ENCODE data around the gene HEATR3.

The HEATR3 gene

GRCh38 chr16:50152807-50153595, 87.2 kb downstream of the HEATR3 start, which contains the start of gene TENT4B:
Gene TENT4B, plus strand, starts transcription at chr16:50153306. Its CDS starts 316 bp downstream, at chr16:50153622.
- DNase-seq (ENCODE audit: low read depth) = peak; percentile 78

- DNase-seq (ENCODE audit: low read depth) = no peak
Observed at GRCh38 chr16:50153596-50154419, 88.0 kb downstream of the HEATR3 start.

DNA sequence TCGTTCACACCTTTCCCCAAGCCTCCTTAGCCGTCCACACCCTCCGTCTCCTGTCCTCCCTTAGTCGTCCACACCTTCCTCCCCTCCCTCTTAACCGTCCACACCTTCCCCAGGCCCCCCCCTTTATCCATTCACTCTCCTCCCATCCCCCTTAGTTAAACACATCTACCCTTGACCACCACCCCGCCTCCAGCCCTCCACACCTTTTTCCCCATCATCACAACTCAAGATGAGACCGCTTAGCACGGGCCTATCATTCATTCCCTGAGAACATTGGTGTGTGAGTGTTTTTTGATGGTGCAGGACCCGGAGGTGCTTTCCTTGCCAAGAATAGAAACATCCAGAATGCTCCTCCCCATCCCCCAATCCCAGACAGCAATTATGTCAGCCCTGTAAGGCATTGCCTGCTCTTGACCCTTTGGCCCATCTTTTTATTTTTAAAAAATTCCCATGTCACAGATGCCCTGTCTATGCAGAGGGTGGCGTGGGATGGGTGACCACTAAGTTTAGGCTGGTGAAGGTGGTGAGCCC, 88.7 kb downstream of the HEATR3 start:
- DNase-seq (ENCODE audit: low read depth) = no peak

DNA sequence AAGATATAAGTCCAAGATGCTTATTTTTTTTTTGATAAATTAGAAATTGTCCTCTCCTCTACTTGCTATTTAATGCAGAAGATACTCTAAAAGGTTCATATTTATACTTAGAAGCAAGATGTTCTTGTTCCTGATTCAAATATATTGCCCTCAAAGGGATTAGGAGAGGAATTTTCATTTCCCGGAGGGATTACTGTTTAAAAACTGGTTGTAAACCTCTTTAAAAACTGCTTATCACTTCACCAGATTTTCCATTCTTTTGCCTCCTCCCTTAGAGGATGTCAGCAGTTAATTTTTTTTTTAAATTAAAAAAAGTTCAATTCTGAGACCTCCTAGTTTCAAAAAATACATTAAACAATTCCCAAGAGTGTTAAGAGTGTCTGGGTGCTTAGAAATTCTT, 90.2 kb downstream of the HEATR3 start:
- no peak for DNase-seq (ENCODE audit: low read depth)
